ENCODE data around the gene GSTP1.

- TF ChIP-seq, protein P1, sequence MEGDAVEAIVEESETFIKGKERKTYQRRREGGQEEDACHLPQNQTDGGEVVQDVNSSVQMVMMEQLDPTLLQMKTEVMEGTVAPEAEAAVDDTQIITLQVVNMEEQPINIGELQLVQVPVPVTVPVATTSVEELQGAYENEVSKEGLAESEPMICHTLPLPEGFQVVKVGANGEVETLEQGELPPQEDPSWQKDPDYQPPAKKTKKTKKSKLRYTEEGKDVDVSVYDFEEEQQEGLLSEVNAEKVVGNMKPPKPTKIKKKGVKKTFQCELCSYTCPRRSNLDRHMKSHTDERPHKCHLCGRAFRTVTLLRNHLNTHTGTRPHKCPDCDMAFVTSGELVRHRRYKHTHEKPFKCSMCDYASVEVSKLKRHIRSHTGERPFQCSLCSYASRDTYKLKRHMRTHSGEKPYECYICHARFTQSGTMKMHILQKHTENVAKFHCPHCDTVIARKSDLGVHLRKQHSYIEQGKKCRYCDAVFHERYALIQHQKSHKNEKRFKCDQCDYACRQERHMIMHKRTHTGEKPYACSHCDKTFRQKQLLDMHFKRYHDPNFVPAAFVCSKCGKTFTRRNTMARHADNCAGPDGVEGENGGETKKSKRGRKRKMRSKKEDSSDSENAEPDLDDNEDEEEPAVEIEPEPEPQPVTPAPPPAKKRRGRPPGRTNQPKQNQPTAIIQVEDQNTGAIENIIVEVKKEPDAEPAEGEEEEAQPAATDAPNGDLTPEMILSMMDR (conservative IDR thresholded peaks at IDR 0.05) = no peak
- TF ChIP-seq ZFX (IDR thresholded peaks at IDR 0.05) = no peak
Measured at GRCh38 chr11:67599149-67599548, 15.5 kb downstream of the GSTP1 start.

Data from C4-2B (cell line).